GM19372 (cell line): ENCODE data around the gene GREB1.

Experiments used
- ATAC-seq: cut with Tn5 transposase; IDR thresholded peaks from one replicate; pipeline ENCODE4 v1.9.1; 2021; ENCODE audit warnings: mild to moderate bottlenecking, low read depth, moderate library complexity; ENCODE audit not compliant: unreplicated experiment

GREB1 gene

DNA sequence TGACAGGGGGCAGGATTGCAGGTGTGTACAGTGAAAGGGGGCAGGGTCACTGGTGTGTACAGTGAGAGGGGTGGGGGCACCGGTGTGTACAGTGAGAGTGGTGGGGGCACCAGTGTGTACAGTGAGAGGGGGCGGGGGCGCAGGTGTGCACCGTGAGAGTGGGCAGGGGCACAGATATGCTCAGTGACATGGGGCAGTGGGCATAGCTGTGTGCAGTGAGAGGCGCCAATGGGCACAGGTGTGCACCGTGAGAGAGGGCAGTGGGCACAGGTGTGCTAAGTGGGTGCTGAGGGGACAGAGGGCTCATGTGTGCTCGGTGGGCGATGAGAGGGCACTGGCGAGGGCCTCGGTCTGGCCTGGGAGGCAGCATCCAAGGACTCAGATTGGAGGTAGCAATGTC, 63.0 kb downstream of the GREB1 start:
- ATAC-seq, result no peak

DNA sequence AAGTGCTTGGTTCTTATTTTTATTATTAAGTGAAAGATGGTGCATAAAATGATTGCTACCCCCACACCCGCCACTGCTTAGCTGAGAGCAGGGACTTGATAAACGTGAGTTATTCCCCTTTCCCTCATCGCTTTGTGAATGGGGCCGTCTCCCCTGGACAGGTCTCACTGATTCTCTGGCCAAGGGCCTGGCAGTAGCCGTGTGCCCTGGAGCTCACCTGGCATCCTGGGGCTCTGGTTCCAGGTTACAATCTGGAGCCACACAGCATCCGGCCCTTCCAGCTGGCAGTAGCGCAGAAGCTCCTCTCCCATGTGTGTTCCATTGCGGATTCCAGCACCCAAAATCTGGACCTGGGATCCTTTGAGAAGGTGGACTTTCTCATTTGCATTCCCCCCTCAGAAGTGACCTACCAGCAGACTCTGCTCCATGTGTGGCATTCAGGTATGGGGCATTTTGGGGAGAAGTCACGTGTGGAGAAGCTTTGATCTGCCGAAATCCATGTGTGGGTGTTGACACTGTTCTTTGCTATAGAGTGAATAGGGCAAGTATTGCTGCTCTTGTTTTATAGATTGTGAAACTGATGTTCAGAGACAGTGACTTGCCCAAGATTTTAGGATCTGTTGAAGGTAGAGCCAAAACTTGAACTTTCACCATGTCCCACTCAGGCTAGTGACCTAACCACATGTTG, 63.8 kb downstream of the GREB1 start:
- ATAC-seq, result no peak

DNA sequence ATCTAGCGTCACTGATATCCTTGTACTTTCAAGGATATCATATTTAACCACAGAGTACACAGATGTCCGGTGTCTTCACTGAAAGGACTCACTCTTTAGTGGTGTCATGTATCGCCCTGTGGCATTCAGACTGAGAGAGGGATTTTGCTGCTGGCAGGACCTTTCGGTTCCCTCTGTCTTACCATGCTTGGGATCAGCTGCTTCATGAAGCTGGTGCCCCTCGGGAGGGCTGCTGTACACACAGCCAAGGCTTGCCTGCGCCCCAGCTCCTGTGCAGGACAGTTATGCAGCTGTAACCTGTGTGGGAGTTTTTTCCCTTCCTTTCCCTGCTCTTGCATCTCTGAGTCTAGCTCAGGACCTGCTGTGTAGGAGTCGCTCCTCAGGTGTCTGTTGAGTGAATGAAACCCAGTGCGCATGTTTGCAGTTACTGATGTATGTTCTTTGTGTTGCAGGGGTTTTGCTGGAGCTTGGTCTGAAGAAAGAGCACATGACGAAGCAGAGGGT, 64.4 kb downstream of the GREB1 start:
- ATAC-seq, result no peak

DNA sequence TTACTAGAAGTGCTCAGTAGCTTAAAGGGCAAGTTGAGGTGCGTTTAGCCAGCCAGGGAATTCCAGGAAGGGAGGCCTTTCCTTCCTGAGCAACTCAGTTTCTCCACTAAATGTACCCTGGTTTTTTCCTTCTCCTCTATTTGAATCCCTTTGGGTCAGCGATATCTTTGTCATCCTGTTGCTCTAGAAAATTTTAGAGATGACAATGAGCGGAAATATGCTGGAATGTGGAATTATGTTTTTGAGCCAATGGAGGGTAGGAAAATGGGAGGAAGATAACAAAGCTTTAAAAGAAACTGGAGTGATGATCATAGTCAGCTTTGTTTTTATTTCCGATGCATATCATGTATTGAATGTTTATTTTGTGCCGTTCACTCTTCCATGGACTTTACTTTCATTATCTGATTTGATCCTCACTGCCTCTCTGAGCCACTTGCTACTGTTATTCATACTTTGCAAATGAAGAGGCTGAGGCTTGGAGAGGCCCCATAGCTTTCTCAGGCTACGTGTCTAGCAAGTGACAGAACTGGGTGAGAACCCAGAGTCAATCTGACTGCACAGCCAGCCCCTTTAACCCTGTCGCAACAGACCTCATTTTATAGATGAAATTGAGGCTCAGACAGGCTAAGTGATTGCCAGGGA, 68.8 kb downstream of the GREB1 start:
- no peak for ATAC-seq

DNA sequence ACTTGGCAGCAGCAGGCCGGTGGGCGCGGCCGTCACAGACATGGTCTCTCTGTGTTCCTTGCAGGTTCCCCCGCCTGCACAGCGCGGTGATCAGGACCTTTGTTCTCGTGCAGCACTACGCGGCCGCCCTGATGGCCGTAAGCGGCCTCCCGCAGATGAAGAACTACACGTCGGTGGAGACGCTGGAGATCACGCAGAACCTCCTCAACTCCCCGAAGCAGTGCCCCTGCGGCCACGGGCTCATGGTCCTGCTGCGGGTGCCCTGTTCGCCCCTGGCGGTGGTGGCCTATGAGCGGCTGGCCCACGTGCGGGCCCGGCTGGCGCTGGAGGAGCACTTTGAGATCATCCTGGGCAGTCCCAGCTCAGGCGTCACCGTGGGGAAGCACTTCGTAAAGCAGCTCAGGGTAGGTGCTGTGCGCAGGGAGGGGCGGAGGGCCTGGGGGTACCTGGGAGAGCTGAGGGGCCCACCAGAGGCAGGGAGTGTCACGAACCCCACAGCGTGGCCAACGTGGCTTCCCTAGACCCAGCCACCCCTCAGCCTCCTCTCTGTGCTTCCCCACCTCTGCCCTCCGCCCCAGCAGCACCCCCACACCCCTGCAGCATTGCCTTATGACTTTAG, 76.9 kb downstream of the GREB1 start:
- ATAC-seq, result no peak

DNA sequence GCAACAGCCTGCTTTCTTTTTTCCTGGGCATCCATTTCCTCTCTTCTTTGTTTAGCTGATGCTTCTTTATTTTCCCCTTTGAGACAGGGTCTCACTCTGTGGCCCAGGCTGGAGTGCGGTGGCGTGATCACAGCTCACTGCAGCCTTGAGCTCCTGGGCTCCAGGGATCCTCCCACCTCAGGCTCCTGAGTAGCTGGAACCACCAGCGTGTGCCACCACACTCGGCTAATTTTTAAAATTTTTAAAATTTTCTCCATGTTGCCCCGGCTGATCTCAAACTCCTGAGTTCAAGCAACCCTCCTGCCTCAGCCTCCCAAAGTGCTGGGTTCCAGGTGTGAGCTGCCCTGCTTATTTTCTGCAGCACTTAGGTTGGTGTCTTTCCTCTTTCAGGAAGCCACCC, 77.4 kb downstream of the GREB1 start:
- no peak for ATAC-seq

DNA sequence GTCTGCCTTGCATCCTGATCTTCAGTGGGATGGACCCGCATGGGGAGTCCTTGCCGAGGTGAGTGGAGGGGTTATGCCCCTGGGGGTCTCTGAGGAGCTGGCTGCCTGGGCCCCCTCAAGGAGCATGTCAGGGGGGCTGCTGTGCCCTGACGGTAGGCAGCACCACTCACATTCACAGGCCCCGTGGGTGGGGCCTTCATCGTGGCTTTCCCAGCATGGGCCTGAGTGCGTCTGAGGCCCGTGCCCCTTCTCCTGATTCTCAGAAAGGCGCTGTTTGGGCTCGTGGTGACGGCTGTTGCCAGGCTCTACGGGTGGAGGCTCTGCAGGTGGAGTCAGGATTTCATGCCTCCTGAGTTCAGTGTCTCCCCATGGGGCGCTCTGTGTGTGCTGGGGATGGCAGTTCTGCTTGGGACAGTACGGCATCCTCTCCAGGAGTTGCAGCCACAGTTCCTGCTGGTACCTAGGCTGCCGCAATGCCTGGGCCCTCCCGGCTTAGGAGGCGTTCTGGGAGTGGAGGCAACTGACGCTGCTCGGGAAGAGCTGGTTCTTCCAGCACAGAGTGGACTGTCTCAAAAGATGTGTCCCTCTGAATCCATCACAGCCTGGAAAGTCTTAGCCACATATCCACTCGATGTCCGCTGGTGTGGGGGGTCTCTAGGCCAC, 78.8 kb downstream of the GREB1 start:
- no peak for ATAC-seq

DNA sequence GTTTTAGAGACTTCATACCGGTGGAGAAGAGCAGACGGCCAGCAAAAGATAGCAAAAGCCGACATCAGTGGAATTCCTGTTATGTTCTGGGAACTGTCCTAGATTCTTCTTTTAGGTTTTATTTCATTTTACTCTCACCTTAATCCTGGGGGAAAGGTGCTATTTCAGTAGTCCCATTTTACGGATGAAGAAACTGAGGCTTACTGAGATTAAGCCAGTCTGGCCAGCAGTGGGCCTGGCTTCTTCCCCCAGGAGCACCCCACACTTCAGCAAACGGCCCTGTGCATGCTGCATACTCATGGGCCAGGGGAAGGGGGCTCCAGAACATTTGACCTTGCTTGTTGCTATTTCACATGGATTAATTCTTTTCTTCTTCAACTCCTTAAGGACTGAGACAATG, 79.5 kb downstream of the GREB1 start:
- no peak for ATAC-seq

DNA sequence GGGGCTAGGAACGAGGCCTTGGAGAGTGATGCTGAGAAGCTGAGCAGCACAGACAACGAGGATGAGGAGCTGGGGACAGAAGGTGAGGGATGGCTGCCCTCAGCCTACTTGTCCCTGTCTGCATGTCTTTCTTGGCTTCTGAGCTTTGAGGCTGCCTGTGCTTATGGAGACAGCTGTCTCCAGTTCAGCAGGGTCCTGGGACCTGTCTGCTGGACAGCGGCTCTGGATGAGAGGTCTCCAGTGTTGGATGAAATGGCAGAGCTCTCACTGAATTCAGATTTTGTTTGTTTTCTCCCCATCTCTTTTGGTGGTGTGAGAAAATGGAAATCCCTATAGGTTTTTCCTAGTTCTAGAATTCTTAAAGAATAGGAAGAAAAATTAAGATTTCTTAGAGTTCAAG, 81.4 kb downstream of the GREB1 start:
- ATAC-seq, result no peak

DNA sequence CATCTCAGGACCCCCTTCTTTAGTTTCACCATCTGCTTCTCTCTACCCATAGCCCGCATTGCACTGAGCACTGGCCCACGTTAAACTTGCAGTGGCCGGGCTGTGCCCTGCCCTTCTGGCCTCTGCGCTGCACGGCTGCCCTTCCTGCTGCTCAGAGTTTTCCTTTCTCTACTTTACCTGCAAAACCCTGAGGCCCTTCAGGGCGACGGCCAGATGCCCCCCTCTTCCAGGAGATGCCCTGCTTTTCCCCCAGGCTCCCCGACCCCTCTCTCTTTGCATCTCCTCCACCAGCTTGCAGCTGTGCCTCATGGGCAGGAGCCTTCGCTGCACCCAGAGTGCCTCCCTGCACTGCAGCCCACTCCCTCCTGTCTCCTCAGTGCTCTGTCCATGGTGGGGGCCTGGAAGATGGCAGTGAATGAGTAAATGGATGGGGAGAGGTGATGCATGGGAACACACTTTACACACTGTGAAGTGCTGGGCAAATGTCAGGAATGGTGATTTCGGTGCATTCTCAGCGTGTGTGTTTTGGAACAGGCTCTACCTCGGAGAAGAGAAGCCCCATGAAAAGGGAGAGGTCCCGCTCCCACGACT, 82.3 kb downstream of the GREB1 start:
- ATAC-seq, result no peak

DNA sequence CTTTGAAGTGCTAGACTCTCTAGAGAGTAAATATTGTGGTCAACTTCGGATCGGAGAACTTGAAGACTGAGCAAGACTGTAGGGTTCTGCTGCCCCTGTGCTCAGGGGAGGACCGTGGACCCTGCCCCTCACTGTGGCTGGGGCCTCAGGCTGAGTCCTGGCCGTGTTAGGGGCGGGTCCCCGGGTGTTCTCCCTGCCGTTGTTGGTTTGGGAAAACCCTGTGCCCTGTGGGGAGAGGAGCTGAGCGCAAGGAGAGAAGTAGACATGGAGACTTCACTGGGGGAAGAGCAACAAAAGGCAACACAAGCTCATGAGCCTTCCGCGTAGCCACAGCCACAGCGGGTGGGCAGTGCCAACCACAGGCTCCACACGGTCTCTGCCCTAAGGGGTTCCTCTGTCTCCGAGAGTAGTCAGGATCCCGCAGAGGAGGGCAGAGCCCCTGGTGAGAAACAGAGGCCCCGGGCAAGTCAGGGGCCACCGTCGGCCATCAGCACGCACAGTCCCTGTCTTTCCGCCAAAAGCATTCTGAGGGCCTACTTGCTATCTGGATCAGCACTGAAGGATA, 83.1 kb downstream of the GREB1 start:
- ATAC-seq, result no peak

DNA sequence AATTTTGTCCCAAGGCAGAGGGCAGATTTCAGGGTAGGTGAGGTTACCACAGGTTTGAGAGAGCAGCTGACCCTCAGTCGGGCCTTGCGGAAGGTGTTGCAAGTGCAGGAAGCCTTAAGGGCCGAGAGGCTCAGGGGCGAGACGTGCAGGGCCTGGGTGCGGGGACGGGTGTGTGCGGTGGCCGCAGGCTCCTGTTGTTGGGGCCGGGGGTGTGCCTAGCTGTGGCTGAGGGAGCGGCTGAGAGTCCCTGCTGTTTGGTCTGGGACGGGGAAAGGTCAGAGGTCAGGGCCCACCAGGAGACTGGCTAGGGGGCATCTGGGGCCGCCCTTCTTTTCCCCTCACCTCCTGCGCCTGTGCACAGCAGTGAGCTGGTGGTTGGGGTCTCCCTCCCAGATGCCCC, 83.7 kb downstream of the GREB1 start:
- ATAC-seq, result no peak

DNA sequence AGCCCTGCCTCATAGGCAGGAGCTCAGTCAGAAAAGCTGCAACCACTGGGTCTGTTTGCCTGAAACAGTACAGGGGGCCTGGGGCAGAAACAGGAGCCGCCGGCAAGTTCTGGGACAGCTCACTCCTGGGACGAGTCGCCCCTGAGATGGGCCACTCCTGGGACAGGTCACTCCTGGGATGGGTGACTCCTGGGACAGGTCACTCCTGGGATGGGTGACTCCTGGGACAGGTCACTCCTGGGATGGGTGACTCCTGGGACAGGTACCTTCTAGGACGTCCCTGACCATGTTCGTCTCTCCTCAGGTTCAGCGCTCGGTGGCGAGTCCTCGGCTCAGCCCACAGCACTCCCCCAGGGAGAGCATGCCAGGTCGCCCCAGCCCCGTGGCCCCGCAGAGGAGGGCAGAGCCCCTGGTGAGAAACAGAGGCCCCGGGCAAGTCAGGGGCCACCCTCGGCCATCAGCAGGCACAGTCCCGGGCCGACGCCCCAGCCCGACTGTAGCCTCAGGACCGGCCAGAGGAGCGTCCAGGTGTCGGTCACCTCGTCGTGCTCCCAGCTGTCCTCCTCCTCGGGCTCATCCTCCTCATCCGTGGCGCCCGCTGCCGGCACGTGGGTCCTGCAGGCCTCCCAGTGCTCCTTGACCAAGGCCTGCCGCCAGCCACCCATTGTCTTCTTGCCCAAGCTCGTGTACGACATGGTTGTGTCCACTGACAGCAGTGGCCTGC, 84.3 kb downstream of the GREB1 start:
- no peak for ATAC-seq

DNA sequence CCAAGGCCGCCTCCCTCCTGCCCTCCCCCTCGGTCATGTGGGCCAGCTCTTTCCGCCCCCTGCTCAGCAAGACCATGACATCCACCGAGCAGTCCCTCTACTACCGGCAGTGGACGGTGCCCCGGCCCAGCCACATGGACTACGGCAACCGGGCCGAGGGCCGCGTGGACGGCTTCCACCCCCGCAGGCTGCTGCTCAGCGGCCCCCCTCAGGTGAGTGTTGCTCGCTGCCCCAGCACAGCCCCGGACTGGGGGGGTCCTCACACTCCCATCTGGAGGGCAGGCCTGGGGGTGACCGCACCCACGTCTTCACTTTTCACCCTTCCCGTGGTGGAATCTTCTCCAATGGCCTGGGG, 84.8 kb downstream of the GREB1 start:
- ATAC-seq, result no peak

DNA sequence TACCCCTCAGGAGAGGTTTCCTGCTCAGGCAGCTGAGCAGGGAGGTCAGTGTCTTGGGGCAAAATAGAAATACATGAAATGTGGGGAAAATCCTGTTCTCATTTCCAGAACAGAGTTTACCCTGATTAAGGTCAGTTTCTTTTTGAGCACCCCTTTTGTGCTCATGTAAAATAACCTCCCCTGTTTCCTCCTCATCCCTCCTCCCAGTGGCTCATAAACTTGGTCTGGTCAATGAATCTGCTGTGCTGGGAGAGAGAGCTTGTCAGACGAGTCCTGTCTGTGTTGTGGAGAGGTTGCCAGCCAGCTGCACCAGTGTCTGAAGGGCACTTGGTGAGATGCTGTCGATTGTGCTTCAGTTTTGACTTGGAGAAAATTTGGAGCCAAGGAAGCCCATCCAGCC, 87.6 kb downstream of the GREB1 start:
- no peak for ATAC-seq

DNA sequence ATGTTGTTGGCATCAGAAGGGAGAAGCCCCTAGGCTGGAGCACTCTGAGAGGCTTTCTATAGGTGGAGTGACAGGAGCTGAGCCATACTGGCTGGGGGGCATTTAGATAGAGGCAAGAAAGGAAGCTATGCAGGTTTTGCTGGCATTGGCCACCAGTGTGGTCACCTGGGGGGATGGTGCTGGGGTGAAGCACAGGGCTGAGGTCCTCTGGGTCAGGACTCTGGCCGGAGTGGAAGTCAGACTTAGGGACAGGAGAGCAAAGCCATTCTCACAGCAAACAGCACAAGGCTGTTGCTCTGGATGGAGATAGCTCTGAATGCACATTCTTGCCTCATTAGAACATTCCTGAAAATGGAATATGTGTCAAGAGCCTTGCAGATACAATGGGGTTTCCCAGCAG, 88.8 kb downstream of the GREB1 start:
- no peak for ATAC-seq

DNA sequence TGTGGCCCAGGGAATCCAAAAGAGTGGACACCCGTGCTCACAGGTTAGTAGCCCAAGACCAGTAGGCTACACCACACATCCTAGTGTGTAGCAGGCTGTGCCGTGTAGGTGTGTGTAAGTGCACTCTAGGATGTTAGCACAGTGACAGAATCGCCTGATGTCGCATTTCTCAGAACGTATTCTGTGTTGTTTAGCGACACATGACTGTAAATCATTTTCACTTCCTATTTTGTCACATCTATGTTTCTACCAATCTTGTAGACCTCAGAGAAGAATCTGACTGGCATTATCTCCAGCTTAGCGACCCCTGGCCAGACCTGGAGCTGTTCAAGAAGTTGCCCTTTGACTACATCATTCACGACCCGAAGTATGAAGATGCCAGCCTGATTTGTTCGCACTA, 91.0 kb downstream of the GREB1 start:
- ATAC-seq, result no peak

DNA sequence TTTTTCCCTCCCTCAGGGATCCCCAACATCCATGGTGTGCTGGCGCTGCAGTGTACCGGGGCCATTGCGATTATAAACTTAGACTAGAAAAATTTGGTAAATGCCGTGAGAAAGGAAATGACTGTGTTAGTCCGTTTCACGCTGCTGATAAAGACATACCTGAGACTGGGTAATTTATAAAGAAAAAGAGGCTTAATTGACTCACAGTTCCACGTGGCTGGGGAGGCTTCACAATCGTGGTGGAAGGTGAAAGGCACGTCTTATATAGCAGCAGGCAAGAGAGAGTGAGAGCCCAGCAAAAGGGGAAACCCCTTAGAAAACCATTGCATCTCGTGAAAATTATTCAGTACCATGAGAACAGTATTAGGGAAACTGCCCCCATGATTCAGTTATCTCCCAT, 91.8 kb downstream of the GREB1 start:
- no peak for ATAC-seq

DNA sequence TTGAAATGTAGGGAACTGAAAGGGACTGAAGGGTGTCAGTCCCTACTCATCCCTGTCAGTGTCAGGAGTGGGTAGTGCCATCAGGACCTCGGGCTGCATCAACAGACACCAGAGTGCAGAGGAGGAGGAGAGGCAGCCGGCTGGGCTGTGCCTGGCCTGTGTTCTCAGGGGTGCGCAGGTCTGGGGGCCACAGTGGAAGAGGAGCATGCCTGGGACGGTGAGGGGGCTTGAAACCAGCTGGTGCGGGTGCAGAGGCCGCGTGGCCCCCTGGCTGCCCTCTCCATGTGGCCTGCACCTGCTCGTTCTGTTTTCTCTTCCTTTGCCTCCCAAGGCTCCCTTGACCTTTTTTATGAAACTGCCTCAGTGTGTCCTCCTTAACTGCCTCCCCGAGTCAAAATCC, 94.8 kb downstream of the GREB1 start:
- no peak for ATAC-seq

DNA sequence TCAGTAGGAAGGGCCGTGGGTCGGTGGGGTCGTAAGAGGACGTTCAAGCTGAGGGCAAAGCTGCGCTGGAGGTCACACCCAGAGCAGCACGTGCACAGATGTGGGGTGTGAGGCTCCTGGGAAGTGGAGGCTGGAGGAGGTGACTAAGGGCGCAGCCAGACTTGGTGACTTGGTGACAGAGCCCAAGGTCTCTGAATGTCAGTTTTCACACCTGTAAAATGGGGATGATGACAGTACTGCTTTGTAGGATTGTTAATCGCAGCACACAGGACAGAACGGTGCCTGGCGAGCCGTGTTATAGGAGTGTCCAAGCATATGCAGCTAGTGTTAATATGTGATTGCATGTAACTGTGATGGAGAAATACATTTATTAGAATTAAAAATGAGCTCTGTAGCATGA, 95.4 kb downstream of the GREB1 start:
- ATAC-seq, result no peak
